NCI-H1694 (cell line): ENCODE data around the gene EVA1A.

Source experiments
- DNase-seq: peaks from one replicate; lab custom pipeline; 2025; lab: John Stamatoyannopoulos, UW

The EVA1A gene

GRCh38 chr2:75541430-75541829 lies 19.3 kb downstream of the EVA1A start:
- DNase-seq, result no peak

GRCh38 chr2:75540994-75541393 lies 19.7 kb downstream of the EVA1A start:
- DNase-seq, result no peak

- no peak for DNase-seq
Observed at GRCh38 chr2:75539955-75540716, 20.6 kb downstream of the EVA1A start.

- DNase-seq, result no peak
Observed at GRCh38 chr2:75538521-75539490, 21.9 kb downstream of the EVA1A start.

GRCh38 chr2:75537658-75538057 lies 23.1 kb downstream of the EVA1A start:
- DNase-seq, result no peak

GRCh38 chr2:75533135-75533534 lies 27.6 kb downstream of the EVA1A start:
- no peak for DNase-seq

- DNase-seq, result no peak
Observed at GRCh38 chr2:75532488-75532887, 28.3 kb downstream of the EVA1A start.

GRCh38 chr2:75528221-75528977 lies 32.3 kb downstream of the EVA1A start:
- no peak for DNase-seq

- no peak for DNase-seq
Observed at GRCh38 chr2:75527676-75528075, 33.1 kb downstream of the EVA1A start.

- DNase-seq, result no peak
Observed at GRCh38 chr2:75526842-75527241, 33.9 kb downstream of the EVA1A start.

- no peak for DNase-seq
Observed at GRCh38 chr2:75525434-75526310, 35.1 kb downstream of the EVA1A start.

- no peak for DNase-seq
Observed at GRCh38 chr2:75524276-75524911, 36.3 kb downstream of the EVA1A start.

GRCh38 chr2:75523313-75524275 lies 37.1 kb downstream of the EVA1A start:
- no peak for DNase-seq

GRCh38 chr2:75522543-75523312 lies 38.0 kb downstream of the EVA1A start:
- no peak for DNase-seq

GRCh38 chr2:75521225-75521872 lies 39.4 kb downstream of the EVA1A start:
- no peak for DNase-seq

- no peak for DNase-seq
Observed at GRCh38 chr2:75519843-75520242, 40.9 kb downstream of the EVA1A start.

- DNase-seq, result no peak
Observed at GRCh38 chr2:75518638-75519465, 41.9 kb downstream of the EVA1A start.
